CD4-positive, alpha-beta T cell treated with Interleukin-1 beta for 1 hour (primary cell): ENCODE data around the gene TMCC2.
"Not testable (repeated sequence)": the region's sequence is repeated elsewhere in the genome, so short reads cannot be mapped to it uniquely, and the experiment has no call there.

Source experiments
- DNase-seq, 2 donors: peaks; one replicate each; pipeline ENCODE4 v3.0.0-alpha.2; 2020 to 2022

Gene TMCC2

DNA sequence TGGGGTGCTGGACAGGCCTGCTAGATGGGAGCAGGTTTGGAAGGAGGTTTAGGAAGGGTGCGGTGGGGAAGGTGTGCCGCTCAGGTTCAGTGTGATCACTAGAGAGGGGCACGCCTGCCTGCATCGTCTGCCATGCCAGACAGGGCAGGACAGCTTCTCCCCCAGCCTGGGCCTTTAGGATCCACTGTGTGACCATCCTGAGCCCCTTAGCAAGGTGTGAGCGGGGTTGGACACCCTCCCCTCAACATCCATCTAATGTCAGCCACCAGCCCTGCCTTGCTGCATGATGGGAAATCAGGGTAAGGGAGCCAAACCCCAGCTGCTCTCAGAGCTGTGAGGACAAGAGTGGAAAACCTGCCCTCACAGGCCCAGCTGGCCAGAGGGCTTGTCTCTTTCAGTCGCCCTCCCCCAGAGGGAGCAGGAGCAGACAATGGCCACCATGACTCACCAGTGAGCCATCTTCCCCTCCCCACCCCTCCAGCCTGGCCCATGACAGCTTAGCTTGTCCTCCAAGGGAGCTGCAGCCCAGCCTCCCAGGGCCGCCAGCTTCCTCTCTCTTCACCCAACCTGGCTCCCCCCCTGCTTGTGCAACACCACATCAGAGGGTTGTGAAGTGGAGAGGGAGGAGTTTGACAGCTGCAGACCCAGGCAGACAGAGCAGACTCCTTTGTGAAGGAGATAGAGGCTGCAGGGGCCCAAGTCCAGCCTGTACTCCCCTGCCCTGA is 56.8 kb downstream of the TMCC2 start:
- DNase-seq = peak; percentile 89 to 93

DNA sequence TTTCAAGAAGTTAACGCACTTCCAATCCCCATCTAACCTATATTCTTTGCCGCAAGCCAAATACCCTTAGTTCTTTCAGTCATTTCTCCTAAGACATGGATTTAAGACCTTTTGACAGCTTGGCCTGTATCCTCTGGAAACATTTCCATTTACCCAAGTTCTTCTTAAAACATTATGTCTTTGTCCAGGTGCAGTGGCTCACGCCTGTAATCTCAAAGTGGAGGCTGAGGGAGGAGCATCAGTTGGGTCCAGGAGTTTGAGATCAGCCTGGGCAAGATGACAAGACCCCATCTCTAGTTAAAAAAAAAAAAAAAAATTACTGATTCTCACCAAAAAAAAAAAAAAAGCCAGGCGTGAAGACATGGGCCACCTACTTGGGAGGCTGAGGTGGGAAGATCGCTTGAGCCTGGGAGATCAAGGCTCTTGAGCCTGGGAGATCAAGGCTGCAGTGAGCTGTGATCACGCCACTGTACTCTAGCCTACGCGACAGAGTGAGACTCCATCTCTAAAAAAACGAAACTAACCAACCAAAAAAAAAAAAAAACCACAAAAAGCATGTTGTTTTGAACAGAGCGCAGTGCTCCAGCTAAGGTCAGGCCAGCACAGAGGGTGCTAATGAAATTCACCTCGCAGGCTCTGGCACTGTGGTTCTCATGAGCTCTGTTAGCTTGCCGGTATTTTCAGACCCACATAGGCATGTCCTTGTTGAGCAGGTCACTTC is 57.8 kb downstream of the TMCC2 start:
- peak; percentile 66 to 75 for DNase-seq

DNA sequence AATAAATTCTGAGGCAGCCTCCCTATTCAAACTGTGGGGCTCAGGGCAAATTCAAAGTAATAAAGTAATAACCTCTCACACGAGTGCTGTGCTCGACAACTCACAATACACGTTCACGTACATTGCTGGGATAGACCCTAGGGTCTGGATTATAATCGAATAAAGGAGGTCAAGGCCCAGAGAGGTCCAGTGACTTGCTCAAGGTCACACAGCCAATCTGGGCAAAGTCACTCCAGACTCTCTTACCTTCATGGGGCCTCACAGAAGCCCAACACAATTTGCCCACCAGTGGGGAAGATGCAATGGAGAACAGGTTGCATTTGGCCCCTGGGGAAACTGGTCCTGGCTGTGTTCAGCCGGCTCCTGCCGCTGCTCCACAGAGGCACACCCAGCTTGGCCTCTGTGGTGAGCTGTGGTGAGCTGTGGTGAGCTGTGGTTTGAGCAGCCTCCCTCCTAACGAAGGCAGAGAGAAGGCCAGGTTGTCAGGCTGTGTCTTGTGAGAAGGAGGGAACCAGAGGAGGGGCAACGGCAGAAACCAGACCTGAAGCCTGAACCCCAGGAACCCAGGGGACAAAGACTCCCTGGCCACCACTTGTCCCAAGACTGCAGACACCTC is 58.7 kb downstream of the TMCC2 start:
- DNase-seq = peak; percentile 71 to 79

DNA sequence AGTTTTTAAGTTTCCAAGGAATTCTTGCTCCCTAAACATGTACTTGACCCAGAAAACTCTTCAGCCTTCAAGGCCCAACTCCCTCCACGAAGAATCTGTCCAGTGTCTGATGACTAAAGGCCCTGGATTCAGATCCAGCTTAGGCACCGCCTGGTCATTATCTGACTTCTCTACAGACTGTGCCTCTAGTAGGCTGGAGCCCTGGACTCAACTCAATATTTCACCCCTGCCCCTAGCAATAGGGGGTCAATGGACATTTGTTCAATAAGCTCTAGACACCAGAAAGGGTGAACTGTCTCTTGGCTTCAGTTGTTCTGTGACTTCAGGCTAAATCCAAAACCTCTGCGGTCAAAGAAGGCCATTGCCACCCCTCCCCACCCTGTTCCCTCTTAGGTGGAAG is 59.3 kb downstream of the TMCC2 start:
- DNase-seq = no peak

DNA sequence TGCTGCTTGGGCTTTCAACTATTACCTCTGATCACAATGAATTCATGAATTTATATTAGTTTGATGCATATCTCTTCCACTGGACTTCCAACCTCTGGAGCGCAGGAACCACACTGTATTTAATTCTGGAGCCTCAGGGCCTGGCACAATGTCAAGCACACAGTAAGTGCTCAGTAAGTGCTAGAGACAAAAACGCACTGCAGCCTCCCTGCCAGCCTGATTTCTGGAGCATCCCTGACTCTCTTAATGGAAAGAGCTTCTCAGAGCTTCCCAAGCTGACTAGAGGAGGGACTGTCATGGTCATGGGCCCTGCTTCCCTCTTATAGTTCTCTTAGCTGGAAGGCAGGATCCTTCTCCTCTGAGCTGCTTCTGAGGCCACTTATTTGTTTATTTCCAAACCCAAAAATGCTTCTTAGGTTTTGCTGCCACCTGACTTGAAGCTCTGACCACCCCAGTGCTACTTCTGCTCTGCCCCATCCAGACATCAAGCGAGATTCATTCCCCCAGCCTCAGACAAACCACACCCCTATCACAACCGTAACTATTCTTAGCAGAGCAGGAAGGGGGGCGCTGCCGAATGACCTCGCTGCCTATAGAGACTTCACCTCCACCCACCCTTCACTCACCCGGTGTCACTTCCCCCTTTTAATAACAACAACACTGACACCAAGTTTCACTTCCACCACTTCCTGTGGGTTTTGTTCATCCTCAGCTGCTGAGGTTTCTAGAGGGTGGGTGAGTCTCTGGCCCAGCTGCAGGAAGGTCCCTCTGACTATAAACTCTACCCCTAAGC is 60.2 kb downstream of the TMCC2 start:
- peak; percentile 89 to 93 for DNase-seq

DNA sequence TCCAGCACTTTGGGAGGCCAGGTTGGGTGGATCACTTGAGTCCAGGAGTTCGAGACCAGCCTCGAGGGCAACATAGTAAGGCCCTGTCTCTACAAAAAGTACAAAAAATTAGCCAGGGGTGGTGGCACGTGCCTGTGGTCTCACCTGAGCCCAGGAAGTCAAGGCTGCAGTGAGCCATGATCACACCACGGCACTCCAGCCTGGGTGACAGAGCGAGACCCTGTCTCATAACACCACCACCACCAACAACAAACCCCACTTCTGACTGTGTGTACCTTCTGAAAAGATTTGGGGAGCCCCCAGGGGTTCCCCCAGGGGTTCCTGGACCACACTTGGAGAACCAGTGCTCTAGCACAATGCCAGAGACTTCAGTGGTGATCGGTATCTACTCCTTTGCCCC is 63.9 kb downstream of the TMCC2 start:
- peak in 1 of 2 donors; percentile 65 for DNase-seq

DNA sequence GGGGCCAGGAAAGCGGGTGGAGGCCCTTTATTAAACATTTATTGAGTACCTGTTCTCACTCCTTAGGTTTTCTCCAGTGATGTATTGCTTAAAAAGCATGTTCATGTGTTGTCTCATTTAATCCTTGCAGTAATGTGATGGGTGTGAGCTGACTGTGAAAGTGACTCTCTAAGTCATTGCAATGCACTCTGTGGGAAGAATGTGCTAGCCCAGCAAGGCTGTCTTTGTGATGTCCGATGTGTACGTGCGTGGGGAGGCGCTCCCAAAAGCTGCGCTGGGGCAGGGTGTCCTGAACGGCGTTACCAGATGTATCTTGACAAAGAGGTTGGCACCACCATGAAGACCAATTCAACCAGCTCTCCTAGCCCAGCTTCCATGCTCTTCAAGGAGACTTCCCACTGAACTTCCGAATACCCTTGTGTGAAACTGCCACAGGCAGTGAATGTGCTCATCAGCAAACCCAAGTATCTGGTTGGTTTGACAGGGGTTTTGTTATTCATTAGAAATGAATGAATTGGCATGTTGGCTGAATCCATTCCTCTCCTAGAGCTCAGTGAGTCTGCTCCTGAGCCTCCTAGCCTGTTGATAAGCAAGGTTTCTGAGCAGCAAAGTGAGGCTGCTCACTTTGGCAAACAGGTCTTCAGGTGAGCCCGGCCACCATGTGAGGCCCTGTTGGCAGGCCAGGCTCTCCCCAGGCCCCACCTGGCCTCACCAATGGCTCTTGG is 65.8 kb downstream of the TMCC2 start:
- no peak for DNase-seq

DNA sequence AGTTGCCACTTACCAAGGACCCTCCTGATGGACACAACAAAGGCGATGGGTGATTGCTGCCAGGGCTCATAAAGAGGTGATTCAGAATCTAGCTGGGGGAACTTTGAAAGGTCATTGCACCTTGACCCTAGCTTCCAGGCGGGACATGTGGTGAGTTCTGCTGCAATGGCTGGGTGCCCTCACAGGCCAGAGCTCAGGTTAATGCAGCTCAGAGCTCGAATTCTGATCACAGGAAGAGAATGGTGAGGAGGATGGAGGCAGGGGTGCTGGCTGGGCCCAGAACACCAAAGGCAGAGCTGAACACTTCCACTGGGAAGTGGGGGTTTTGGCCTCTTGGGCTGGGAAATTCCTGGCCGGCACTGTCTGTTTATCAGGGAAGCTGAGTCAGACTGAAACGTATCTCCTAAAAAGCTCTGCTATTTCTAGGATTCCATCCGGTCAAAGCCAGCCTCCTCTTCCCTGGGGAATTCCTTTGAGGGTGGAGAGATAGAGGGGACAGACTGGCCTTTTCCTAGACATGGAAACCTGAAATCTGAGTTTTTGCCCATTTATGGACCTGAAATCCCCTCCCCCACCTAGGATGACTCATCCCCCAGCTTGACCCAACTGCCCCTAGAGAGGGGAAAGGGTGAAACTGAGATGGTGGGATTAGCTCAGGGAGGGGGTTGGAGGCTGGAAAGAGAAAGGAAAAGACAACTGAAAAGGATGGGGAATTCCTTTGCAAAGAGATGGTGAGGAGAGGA is 66.6 kb downstream of the TMCC2 start:
- DNase-seq = no peak

DNA sequence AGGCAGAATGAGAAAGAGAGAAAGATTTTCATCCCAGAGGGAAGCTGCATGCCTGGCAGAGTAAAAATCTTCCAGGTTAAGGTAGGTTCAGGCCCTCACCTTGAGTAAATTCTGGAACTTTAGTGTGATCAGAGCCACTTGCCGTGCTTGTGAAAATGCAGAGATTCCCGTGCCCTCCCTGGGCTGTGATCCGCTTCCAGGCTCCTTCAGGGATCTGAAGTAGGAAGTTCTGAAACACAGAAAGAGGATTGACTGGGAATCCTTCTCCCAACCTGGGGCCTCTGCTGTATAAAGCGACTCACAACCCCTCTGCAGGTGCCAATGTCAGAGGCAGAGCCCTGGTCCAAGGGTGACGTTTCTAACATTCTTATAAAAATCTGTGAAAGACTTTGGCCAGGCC is 67.2 kb downstream of the TMCC2 start:
- no peak for DNase-seq

DNA sequence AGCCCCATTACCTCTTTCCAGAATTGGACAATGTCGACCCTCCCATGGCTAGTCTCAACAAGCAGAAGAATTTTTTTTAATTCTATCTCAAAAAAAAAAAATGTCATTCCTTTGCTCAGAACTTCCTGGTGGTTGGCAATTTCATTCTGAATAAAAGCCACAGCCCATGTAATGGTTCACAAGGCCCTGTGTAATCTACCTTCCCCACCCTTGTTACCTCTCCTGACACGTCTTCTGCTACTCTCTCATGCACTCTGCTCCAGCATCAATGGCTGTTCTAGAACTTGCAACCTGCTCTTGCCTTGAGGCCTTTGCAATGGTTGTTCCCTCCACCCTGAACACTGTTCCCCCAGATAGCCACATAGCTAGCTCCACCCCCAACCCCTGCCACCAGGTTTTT is 68.4 kb downstream of the TMCC2 start:
- DNase-seq = no peak

DNA sequence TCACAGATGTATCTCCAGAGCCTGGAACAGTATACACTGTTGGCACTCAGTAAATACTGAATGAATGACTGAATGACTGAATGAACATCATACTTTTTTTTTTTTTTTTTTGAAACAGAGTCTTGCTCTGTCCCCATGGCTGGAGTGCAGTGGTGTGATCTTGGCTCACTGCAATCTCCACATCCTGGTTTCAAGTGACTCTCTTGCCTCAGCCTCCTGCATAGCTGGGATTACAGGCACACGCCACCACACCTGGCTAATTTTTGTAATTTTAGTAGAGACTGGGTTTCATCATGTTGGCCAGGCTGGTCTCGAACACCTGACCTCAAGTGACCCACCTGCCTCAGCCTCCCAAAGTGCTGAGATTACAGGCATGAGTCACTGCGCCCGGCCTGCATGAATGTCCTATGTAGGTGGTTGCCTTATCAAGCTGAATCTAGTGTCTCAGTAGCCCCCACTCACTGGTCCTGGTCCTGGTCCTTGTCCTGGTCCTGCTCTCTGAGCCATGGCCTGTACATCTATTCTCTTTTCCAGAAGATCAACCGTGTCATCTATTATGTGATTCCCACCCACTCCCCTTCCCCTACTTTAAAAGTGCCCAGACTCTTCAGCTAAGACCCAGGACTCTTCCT is 69.9 kb downstream of the TMCC2 start:
- DNase-seq = not testable (repeated sequence)

DNA sequence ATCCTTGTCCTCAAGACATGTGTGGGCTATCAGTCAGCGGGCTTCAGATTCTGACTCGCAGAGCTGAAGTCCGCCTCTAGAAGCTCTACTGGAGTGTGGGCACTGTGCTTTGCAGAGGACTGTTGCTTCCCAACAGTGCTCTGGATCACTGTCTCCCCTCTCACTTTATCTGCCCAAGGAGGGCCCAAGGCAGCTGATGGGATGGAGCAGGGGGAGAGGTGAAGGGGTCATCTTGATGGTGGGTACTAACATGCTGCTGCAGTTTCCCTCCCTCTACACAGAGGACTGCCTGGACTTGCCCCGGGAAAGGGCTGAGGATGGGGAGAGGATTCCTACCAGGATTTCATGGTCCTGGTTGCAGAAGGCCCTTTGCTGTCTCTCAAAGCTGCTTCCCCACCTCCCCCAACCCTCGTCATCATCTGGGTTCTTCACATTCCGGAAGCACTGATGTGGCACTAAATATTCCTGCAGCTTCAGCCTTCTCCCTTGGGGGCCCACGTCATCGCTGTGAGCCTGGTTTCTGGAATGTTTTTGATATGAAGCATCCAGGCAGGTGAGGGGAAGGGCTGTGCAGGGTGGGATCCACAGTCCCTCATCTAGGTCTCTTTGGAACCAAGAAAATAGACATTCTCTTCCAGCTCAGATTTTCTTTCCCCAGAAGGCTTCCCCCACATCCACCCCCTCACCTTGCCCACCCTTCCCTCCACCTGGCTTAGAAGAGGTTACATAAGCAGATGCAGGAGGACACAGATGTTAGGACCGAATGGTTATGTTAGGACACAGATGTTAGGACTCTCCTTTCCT is 70.6 kb downstream of the TMCC2 start:
- no peak for DNase-seq

DNA sequence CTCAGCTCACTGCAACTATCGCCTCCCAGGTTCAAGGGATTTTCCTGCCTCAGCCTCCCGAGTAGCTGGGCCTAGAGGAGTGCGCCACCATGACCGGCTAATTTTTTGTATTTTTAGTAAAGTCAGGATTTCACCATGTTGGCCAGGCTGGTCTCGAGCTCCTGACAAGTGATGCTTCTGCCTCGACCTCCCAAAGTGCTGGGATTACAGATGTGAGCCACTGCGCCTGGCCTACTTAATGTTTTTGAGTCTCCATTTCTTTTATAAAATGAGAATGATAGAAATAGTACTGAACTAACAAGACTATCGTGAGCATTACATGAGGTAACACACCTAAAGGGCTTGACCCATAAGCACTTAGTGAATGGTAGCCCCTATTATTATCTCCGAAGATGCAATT is 72.4 kb downstream of the TMCC2 start:
- DNase-seq = no peak

DNA sequence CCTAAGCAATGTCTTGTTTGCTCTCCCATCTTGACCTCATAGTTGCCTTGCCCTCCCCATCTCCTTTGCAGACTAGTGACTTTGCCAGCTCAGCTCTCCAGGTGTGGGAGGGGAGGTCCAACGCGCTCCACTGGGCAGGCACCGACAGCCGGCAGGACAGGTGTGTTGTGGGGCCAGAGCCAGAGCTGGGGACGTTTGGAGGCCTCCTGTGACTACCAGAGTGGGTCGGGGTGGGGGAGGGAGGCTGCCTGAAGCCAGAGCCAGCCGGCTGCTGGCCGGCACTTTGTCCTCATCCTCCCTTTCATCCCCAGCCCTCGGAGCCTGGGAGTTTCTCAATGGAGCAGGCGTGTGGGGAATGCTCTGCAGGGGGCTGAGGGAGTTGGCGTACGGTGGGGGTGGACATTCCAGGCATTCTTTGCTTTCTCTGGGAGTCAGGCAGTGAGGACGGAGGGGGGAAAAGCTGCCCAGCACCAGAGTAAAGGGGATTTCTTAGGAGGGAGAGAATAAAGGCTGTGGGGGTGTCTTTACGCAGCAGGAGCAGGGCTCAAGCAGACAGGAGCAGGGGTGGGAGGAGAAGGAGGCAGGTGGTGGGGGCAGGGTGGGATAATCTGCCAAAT is 73.6 kb downstream of the TMCC2 start:
- DNase-seq = no peak

DNA sequence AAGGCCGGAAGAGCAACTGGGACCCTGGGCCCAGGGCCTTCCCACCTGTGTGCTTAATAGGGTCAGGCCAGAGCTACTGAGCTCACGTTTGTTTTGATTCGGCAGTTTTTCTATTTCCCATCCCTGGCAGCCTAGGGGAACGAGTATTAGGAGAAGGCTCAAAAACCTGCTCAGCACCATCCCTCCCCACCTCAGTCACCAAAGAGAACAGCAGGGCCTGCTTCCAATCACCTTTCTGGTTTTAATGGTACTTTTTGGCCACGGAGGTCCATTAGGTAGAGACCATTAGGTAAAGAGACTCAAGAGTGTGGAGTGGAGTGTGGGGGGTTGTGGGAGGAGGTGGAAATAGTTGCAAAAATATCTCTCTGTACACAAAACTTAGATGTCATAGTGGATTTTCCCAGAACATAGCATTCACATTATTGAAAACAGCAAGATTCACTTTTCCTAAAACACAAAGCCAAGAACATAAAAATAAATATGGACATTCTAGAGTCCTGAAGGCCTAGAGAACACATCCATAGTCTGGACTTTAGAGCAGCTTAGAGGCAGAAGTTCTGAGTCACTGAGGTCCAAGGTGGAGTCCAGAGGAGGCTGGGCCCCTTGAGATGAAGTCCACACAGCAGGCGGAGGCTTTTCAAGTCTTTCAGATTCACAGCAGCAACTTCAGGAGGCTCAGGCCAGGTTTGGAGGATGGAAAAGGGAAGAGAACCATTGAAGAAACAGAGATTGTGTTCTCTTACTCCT is 74.3 kb downstream of the TMCC2 start:
- no peak for DNase-seq

DNA sequence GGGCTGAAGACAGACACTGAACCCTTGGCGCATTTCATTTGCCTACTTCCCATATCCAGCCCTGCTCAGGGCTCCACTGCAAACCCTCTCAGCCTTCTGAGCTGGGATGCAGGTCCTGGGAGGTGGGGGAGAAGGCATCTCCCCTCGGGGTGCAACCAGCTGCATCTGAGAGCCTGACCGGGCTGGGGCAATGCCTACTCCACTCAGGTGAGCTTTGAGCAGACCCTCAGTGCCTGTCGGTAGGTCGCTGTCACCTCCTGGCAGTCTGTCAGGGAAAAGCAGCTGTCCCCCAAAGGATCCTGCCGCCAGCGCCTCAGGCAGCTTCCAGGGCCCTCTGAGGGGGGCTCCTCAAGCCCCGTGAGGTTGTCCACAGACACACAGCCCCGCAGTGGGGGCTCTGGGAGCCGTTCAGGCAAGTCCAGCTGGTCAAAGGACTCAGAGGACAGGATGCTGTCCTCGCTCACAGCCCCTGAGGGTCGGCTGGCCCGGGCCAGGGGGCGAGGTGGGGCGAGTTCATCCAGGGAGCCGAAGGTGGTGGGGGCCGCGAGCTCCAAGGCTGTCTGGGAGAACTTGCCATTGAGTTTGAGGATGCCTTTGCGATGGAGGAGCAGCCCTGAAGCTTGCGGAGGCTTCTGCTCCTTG is 75.6 kb downstream of the TMCC2 start:
- DNase-seq = no peak

DNA sequence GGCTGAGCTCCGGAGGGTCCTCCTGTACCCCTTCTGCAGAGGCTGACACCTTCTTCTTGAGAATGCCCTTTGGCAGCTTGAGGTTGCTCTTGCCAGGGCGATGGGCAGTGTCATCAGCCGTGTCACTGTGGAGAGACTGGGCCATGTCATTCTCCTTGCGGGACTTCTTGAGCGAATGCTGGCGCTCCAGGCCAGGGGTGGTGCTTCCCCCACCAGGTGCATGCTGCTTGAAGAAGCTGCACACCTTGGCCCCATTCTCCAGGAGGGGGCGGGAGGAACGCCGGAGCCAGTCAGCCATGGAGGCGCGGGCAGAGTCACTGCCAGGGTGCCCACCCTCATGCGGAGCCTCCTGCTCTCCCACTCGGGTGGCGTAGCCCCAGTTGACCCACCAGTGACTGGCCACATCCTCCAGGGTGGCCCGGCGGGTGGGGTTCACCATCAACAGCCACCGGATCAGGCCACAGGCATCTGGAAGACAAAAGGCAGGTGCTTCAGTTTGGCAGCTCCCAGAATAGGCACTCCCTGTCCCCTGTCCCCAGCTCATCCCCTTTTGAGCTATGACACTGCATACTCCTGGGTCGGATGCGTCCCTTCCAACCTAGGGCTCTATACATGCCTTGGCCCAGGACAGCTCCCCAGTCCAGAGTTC is 76.4 kb downstream of the TMCC2 start:
- DNase-seq = no peak

DNA sequence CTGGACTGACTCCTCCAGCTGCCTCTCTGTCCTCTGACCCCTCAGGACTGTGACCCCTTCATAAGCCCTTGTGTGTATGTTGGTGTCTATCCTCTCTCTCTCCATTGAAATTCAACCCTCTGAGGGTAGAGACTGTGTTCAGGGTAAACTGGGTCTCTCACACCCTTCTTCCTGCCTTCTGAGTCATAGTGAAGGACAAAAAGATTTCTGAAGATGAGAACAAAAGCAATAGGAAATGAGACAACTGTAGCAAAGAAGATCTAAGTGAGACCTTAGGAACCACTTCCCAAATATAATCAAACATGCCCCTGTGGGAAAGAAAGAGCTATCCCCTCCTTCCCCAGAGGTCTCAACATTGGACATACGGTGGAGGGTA is 76.9 kb downstream of the TMCC2 start:
- DNase-seq = no peak
